PFSK-1 (cell line): ENCODE results near the gene CMTR2. TPM values are rescaled to one million over a fixed set of nuclear protein-coding genes. Genes with fewer than 3 reads are reported as not detected.

ENCODE experiments used
- FOXP2 ChIP-seq: optimal IDR thresholded peaks from 2 replicates; pipeline ENCODE3; 2011; ENCODE audit warnings: borderline replicate concordance, control low read depth, inconsistent platforms; ENCODE audit not compliant: insufficient read depth; ENCODE audit errors: extremely low read length, extremely low read depth
- POLR2AphosphoS5 ChIP-seq: IDR thresholded peaks from 2 replicates; pipeline ENCODE4 v1.6.1; 2012; ENCODE audit warnings: low read depth, mild to moderate bottlenecking, control low read depth, low read length, moderate library complexity
- SIN3A ChIP-seq: IDR thresholded peaks from 2 replicates; pipeline ENCODE4 v1.6.1; 2012; ENCODE audit warnings: mild to moderate bottlenecking, low read length, moderate library complexity, borderline replicate concordance; ENCODE audit not compliant: insufficient read depth
- TAF1 ChIP-seq: IDR thresholded peaks from 2 replicates; pipeline ENCODE4 v1.6.1; 2012; ENCODE audit warnings: low read length, control low read depth, borderline replicate concordance; ENCODE audit not compliant: insufficient read depth
- polyA plus RNA-seq: library from polyadenylated mRNA; unstranded; fragments of >200 nt; gene quantifications from one replicate; pipeline ENCODE4 v1.2.1, GENCODE V29; 2012; ENCODE audit warnings: low read depth, missing spikeins; ENCODE audit not compliant: insufficient read length
- TF ChIP-seq, protein P1 (sequence below), 2 experiments: IDR thresholded peaks; 2 replicates each; pipeline versions ENCODE4 v1.6.1 to v1.8.0; 2011 to 2012; ENCODE audit warnings: low read depth in 2 of 2, low read length in 2 of 2, control low read depth in 1 of 2, inconsistent platforms in 1 of 2, mild to moderate bottlenecking in 1 of 2, moderate library complexity in 1 of 2; ENCODE audit not compliant: insufficient read depth in 1 of 2

Gene CMTR2, protein sequence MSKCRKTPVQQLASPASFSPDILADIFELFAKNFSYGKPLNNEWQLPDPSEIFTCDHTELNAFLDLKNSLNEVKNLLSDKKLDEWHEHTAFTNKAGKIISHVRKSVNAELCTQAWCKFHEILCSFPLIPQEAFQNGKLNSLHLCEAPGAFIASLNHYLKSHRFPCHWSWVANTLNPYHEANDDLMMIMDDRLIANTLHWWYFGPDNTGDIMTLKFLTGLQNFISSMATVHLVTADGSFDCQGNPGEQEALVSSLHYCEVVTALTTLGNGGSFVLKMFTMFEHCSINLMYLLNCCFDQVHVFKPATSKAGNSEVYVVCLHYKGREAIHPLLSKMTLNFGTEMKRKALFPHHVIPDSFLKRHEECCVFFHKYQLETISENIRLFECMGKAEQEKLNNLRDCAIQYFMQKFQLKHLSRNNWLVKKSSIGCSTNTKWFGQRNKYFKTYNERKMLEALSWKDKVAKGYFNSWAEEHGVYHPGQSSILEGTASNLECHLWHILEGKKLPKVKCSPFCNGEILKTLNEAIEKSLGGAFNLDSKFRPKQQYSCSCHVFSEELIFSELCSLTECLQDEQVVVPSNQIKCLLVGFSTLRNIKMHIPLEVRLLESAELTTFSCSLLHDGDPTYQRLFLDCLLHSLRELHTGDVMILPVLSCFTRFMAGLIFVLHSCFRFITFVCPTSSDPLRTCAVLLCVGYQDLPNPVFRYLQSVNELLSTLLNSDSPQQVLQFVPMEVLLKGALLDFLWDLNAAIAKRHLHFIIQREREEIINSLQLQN
- polyA plus RNA-seq = 4.4 TPM

- TF ChIP-seq TAF1 (no peak), POLR2AphosphoS5 (peak; percentile 43; the same call in 1 of the 2 replicates), SIN3A (no peak), FOXP2 (peak; percentile 49)
Measured at GRCh38 chr16:71288890-71289731, at the start of gene CMTR2. TSS of gene CMTR2 (minus strand) at chr16:71289402. CDS start at chr16:71285920, 3,482 bp downstream.

DNA sequence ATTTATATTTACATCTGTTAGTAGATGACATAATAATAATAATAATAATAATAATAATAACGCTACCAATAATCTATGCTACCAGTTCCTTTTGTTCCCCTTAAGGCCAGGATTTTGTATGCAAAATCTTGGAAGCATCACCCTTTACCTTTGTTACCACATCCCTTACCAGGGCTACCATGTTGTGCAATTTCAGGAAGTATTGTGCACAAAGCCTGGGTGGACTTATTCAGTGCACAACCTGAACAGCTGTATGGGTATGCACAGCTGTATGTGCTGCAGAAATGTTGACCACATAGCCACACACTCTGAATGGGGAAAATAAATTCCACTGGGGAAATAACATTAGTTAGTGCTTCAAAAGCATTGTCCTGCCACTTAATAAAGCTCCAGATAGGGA, 49.4 kb upstream of the CMTR2 start:
- TF ChIP-seq SIN3A (no peak), FOXP2 (no peak), TAF1 (no peak), POLR2AphosphoS5 (no peak)
- TF ChIP-seq, protein P1, sequence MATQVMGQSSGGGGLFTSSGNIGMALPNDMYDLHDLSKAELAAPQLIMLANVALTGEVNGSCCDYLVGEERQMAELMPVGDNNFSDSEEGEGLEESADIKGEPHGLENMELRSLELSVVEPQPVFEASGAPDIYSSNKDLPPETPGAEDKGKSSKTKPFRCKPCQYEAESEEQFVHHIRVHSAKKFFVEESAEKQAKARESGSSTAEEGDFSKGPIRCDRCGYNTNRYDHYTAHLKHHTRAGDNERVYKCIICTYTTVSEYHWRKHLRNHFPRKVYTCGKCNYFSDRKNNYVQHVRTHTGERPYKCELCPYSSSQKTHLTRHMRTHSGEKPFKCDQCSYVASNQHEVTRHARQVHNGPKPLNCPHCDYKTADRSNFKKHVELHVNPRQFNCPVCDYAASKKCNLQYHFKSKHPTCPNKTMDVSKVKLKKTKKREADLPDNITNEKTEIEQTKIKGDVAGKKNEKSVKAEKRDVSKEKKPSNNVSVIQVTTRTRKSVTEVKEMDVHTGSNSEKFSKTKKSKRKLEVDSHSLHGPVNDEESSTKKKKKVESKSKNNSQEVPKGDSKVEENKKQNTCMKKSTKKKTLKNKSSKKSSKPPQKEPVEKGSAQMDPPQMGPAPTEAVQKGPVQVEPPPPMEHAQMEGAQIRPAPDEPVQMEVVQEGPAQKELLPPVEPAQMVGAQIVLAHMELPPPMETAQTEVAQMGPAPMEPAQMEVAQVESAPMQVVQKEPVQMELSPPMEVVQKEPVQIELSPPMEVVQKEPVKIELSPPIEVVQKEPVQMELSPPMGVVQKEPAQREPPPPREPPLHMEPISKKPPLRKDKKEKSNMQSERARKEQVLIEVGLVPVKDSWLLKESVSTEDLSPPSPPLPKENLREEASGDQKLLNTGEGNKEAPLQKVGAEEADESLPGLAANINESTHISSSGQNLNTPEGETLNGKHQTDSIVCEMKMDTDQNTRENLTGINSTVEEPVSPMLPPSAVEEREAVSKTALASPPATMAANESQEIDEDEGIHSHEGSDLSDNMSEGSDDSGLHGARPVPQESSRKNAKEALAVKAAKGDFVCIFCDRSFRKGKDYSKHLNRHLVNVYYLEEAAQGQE (IDR thresholded peaks at IDR 0.05; ENCODE audit: insufficient read depth in 1 of 2, low read depth in 2 of 2, low read length in 2 of 2) = no peak

DNA sequence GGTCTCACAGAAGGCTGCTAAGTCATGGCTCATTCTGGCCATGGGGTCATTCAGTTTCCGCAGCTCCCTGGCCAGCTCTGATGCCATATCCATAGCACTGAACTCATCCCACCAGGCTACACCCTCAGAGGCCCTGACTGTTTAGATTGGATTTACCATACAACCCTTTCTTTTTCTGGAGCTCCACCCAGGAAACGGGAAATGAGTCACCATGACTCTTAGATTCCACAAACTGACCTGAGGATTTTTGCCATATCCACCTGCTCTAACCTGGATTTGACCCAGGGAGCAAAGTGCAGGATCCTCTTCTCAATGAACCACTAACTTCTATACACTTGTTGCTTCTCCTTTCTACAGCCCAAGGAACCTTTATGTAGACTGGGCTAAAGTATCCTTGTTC, 49.0 kb upstream of the CMTR2 start:
- TF ChIP-seq FOXP2 (no peak), TAF1 (no peak), POLR2AphosphoS5 (no peak), SIN3A (no peak)
- TF ChIP-seq, protein P1 (IDR thresholded peaks at IDR 0.05; ENCODE audit: insufficient read depth in 1 of 2, low read depth in 2 of 2, low read length in 2 of 2) = no peak

DNA sequence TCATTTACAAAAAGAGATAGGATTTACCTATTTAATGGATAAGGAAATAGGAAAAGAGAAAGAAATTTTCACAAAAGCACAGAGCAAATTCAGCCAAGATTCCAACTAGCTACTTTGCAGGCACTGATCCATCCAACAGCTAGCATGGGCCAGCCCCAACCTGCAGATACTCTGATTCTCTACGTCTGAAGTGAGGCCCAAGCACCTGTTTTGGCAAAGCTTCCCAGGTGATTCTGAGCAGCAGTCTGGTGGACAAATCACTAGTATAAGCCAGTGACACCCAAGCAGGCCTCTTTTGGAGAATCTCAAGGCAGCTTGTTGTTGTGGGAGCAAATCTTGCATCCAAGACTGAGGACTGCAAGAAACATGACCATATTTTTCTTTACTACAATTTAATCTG, 48.4 kb upstream of the CMTR2 start:
- TF ChIP-seq TAF1 = no peak
- TF ChIP-seq FOXP2 = no peak
- no peak for TF ChIP-seq SIN3A
- TF ChIP-seq, protein P1 (IDR thresholded peaks at IDR 0.05; ENCODE audit: insufficient read depth in 1 of 2, low read depth in 2 of 2, low read length in 2 of 2) = no peak
- no peak for TF ChIP-seq POLR2AphosphoS5

DNA sequence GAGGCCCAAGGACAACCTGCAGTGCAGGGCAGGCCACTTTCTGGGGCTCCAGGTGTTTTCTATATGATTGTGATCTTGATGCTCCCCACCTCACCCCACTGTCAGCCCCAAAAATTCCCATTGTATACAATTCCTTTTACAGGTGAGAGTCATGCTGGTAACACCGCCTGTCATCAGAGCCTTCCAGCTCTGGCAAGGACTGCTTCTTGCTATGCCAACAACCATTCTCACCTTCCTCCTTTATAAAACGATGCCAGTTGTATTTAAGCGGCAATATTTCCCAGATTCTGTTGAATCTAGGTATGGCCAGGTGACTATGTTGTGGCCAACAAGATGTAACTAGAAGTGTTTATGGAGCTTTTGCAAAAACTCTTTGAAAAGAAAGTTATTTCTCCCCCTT, 38.9 kb upstream of the CMTR2 start:
- TF ChIP-seq POLR2AphosphoS5 (no peak), TAF1 (no peak), SIN3A (no peak), FOXP2 (no peak)
- TF ChIP-seq, protein P1 (IDR thresholded peaks at IDR 0.05; ENCODE audit: insufficient read depth in 1 of 2, low read depth in 2 of 2, low read length in 2 of 2) = no peak
